GM19455 (cell line): ENCODE data around the gene GUCA2A.

ENCODE experiments used
- ATAC-seq: cut with Tn5 transposase; IDR thresholded peaks from one replicate; pipeline ENCODE4 v1.9.1; 2021; ENCODE audit not compliant: unreplicated experiment

The GUCA2A gene

GRCh38 chr1:42155362-42155761 lies 9.2 kb downstream of the GUCA2A start:
- ATAC-seq = no peak

- no peak for ATAC-seq
Measured at GRCh38 chr1:42154685-42155084, 9.9 kb downstream of the GUCA2A start.

DNA sequence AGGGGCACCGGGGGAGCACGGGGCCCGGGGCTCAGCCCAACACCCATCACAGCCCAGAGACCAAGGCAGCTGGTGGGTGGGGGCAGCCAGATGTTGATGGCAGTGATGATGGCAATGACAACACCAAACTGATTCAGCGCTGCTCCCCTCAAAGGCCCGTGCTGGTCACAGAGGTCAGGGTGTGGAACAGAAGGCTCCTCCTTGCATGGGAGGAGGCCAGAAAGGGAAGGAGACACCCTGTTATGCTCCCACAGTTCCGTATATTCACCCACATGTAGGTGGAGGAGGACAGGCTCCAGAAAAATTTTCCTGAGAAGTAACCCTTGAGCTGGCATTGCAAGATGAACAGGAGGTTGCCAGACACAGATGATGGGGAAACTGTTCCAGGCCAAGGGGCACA lies 10.9 kb downstream of the GUCA2A start:
- no peak for ATAC-seq

DNA sequence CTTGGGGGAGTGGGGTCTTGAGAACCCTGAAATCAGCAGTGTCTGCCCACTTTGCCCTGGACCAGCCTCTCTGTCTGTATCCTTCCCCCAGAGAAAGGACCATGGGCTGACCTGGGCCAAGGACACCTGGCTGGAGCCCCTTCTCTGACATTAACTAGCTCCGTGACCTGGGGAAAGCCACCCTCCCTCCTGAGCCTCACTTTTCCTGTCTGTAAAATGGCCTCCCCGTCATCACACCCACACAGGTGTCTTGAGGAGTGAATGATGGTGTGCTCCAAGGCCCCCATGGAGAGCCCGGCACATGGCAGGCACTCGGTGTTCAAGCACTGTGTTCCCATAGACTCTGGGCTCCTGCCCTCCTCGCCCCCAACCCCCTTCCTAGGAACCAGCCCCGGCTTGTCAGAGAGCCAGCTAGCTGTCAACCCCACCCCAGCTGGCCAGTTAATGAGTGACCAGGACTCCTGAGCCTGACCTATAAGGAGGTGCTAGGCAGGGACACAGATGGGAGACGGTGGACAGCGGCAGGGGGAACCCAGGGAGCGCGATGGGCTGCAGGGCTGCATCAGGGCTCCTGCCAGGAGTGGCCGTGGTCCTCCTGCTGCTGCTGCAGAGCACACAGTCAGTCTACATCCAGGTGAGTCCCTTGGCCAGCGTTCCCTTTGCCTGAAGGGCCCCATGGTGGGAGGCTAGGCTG lies 11.5 kb downstream of the GUCA2A start, which contains the start of gene GUCA2B:
Gene GUCA2B, plus strand, starts transcription at position 504 of the 694 bp plus-strand sequence. Its CDS starts 41 bp downstream, at position 545.
- no peak for ATAC-seq

- no peak for ATAC-seq
Measured at GRCh38 chr1:42152119-42152518, 12.4 kb downstream of the GUCA2A start.

GRCh38 chr1:42150651-42151050 lies 13.9 kb downstream of the GUCA2A start:
- ATAC-seq = no peak

DNA sequence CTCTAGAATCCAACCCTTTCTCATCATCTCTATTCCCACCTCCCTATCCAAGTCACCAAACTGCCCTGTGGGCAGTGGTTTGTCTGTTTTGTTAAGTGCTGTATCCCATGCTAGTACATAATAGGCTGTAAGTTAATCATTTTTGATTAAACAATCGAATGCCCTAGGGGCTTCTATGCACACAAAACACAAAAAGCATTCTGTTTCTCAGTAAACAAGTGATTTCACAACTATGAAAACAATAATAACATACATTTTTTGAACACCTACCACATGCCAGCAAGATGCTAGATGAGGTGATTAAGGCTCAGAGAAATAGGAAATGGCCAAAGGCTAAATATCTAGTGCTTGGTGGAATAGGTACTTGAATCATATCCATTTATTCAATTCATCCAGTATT lies 16.4 kb downstream of the GUCA2A start:
- no peak for ATAC-seq

- ATAC-seq = no peak
Measured at GRCh38 chr1:42146626-42147320, 17.8 kb downstream of the GUCA2A start.

DNA sequence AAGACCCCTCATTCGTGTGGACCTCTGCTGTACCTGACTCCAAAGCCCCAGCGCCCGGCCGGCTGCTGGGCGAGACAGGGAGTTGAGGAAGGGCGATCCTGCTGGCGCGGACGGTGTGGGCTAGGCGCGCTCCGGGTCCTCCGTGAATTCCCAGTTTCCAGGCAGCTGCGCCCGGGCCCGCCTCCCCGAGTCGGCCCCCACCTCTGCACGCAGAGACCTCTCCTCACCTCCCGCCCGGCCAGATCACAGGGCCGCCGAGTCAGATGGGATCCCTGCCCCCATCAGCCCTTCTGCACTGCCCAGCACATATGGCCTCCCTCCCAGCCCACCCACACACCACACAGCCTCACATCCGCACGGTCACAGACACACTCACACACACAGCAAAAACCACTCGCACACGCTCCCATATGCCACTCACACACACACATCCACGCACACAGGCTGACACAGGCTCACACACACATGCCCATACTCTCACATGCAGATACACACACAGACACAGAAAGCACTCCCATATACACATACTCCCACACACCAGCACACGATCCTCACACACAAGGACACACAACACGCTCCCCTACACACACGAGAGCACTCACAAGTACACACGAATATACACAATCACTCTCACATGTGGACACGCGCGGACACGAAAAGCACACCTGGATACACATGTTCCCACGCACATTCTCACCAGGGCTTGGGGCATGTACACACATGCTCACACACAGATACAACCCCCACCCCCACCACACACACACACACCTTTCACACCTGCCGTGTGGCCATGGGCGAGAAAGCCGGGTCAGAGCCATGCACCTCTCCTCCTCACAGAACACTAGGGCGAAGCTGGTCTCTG lies 18.6 kb downstream of the GUCA2A start:
- no peak for ATAC-seq

DNA sequence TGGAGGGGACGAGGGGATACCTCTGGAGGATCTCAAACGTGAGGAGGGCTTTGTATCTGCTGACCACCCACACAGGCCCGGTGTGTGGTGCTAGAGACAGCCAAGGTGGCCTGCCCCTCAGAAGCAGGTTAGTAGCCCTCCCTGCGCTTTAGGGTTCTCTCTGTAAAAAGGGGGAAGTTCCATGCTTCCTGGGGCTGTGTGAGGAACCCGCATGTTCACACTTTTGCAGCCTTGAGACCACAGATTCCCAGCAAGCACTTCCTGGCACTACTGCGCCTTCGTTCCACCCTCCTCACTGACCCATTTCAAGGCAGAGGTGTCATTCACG lies 19.2 kb downstream of the GUCA2A start:
- no peak for ATAC-seq

- no peak for ATAC-seq
Measured at GRCh38 chr1:42144711-42145388, 19.7 kb downstream of the GUCA2A start.

- ATAC-seq = no peak
Measured at GRCh38 chr1:42143896-42144710, 20.4 kb downstream of the GUCA2A start.

- ATAC-seq = no peak
Measured at GRCh38 chr1:42142894-42143675, 21.5 kb downstream of the GUCA2A start.

- ATAC-seq = no peak
Measured at GRCh38 chr1:42141978-42142377, 22.6 kb downstream of the GUCA2A start.

DNA sequence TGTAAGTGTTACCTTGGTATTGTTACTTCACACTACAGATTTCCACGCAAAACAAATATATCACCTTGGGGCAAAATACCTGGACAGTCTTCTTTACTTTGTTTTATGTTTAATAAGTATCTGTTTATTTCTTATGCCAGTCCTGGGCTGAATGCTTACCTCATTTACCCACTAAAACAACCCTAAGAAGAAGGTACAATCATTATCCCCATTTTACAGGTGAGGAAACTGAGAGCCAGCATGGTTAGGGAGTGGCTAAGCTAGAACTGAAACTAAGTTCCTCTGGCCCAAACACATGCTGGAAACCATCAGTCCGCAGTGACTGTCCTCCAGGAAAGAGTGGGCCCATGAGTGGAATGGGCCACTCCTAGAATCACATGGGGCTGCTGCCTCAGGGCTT lies 24.4 kb downstream of the GUCA2A start:
- ATAC-seq = no peak

GRCh38 chr1:42139444-42139843 lies 25.1 kb downstream of the GUCA2A start:
- no peak for ATAC-seq

- ATAC-seq = no peak
Measured at GRCh38 chr1:42138586-42138985, 26.0 kb downstream of the GUCA2A start.

- no peak for ATAC-seq
Measured at GRCh38 chr1:42137766-42138165, 26.8 kb downstream of the GUCA2A start.

DNA sequence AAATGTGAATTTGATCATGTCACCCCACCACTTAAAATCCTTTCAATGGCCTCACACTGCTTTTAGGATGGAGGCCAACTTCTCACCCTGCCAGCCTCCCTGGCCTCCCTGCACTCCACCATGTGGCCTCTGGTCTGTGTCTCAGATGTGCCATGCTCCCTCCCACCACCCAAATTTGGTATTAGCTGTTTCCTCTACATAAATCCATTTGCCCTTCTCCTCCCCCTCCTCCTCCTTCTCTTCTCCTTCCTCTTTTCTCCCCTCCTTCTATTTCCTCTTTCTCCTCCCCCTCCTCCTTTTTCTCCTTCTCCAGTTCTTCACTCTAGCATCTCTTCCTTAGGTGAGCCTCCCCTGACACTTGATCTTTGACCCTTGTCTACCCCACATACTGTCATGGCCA lies 28.1 kb downstream of the GUCA2A start:
- no peak for ATAC-seq

DNA sequence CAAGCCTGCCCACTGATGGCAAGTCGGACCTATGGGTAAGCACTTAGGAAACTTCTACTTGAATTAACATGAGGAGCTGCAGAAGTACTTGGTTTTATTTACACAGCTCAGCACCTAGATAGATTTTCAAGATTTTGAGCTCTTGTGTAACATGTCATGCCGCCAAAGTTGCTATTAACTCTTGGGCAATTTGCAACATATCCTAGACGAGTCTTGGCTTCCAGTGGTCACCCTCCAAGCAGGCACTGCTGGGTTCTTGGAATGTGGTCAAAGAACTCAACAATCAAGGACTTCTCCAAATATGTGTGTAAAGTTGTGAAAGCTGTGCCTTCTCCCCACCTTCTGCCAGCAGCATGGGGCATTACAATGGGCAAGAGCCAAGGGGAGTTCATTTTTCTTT lies 29.1 kb downstream of the GUCA2A start:
- ATAC-seq = no peak
